KBM-7 (cell line): ENCODE data around the gene CRYBB3.
"Not testable (repeated sequence)": the region's sequence is repeated elsewhere in the genome, so short reads cannot be mapped to it uniquely, and the experiment has no call there.

Source experiments
- DNase-seq: peaks from one replicate; pipeline ENCODE4 v3.0.0-alpha.2; 2015
- in situ Hi-C: fragments of 300-500 bp; cut with MboI; formaldehyde crosslinking; loops from 2 replicates; pipeline ENCODE4 v1.14.3; 2020; ENCODE audit warnings: low sequenced_read_pairs, low pct_unique_long_range_greater_than_20kb, mixed read lengths

The CRYBB3 gene

GRCh38 chr22:25174156-25174887 is 25.3 kb upstream of the CRYBB3 start:
- in situ Hi-C loops: no loop called here
- DNase-seq: no peak

- no peak for DNase-seq
- in situ Hi-C loops: no loop called here
Observed at GRCh38 chr22:25174888-25175411, 24.7 kb upstream of the CRYBB3 start.

GRCh38 chr22:25176175-25176574 is 23.5 kb upstream of the CRYBB3 start:
- in situ Hi-C loops: no loop called here
- DNase-seq: no peak

GRCh38 chr22:25176799-25177198 is 22.9 kb upstream of the CRYBB3 start:
- no peak for DNase-seq
- in situ Hi-C loops: no loop called here

- DNase-seq: no peak
- in situ Hi-C loops: no loop called here
Observed at GRCh38 chr22:25177226-25177625, 22.4 kb upstream of the CRYBB3 start.

- in situ Hi-C loops: no loop called here
- DNase-seq: no peak
Observed at GRCh38 chr22:25177895-25178294, 21.8 kb upstream of the CRYBB3 start.

- DNase-seq, in situ Hi-C loops: not testable (repeated sequence)
Observed at GRCh38 chr22:25178348-25178747, 21.3 kb upstream of the CRYBB3 start.

GRCh38 chr22:25178869-25179631 is 20.6 kb upstream of the CRYBB3 start:
- DNase-seq, in situ Hi-C loops: not testable (repeated sequence)

GRCh38 chr22:25182131-25183110 is 17.2 kb upstream of the CRYBB3 start:
- DNase-seq: no peak
- in situ Hi-C loops: no loop called here

GRCh38 chr22:25183949-25184619 is 15.6 kb upstream of the CRYBB3 start:
- DNase-seq: no peak
- in situ Hi-C loops: no loop called here

GRCh38 chr22:25186140-25186539 is 13.5 kb upstream of the CRYBB3 start:
- no peak for DNase-seq
- in situ Hi-C loops: no loop called here

- no peak for DNase-seq
Observed at GRCh38 chr22:25187469-25187868, 12.2 kb upstream of the CRYBB3 start.

GRCh38 chr22:25192406-25192805 is 7.3 kb upstream of the CRYBB3 start:
- in situ Hi-C loops: no loop called here
- DNase-seq: no peak

More at GRCh38 chr22:25187469-25187868, 12.2 kb upstream of the CRYBB3 start:
- in situ Hi-C loops: no loop called here

- in situ Hi-C loops: no loop called here
- DNase-seq: no peak
Observed at GRCh38 chr22:25193130-25193529, 6.5 kb upstream of the CRYBB3 start.

GRCh38 chr22:25193548-25193947 is 6.1 kb upstream of the CRYBB3 start:
- DNase-seq: no peak
- in situ Hi-C loops: no loop called here

- in situ Hi-C loops: no loop called here
- DNase-seq: no peak
Observed at GRCh38 chr22:25196326-25196725, 3.3 kb upstream of the CRYBB3 start.

GRCh38 chr22:25197340-25197739 is 2.3 kb upstream of the CRYBB3 start:
- in situ Hi-C loops: no loop called here
- no peak for DNase-seq

- DNase-seq: no peak
- in situ Hi-C loops: no loop called here
Observed at GRCh38 chr22:25200967-25201366, 1.3 kb downstream of the CRYBB3 start.
